Measurements from ENCODE around the gene CAPN1. TPM values are rescaled to one million over a fixed set of nuclear protein-coding genes. Genes with fewer than 3 reads are reported as not detected.

The CAPN1 gene
- polyA plus RNA-seq, 1 of the 3 experiments (the other 2 are of a cell fraction) = 92.2 TPM

DNA sequence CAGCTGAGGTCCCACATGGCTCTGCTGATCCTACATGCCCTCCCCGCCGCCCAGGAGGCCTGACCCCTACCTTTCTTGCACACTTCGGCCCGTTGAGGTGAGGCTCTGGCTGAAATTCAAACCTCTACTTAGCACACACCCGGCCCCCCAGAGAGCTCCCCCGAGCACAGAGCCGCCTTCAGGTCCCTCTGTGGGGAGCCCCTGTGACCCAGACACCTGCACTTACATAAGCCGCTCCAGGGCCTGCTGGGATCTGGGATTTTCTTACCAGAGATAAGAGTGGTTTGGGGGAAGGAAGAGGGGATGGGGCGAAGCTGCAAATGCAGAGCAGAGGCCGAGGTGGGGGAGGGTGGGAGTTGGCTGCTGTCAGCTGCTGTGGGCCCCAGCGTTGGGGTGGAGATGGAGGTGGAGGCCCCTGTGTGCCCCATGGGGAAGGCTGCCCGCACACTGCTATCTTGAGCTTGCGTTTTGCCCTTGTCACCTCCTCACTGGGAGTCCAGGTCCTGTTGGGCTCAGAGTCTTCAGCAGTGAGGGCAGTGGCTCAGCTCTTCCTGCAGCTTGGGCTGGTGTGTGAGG, 30.6 kb downstream of the CAPN1 start:
- Histone ChIP-seq H3K9me2 (no peaks in the 10 kb centered on the region), H3K79me2 (ENCODE audit: insufficient read depth) (no peaks in the 10 kb centered on the region), H3K27ac (ENCODE audit: low read depth in 2 of 2, low read length in 1 of 2) (no peak overlapping the region), H3K36me3 (replicated peaks in 1 of 2; ENCODE audit: control insufficient read depth in 1 of 2, insufficient read depth in 2 of 2, low read length in 1 of 2) (peaks cover 2 to 30% of the 10 kb centered on the region in 2 experiments), H4K20me1 (ENCODE audit: insufficient read depth) (no peaks in the 10 kb centered on the region), H2AFZ (ENCODE audit: low read depth) (no peak overlapping the region), H3K27me3 (ENCODE audit: insufficient read depth) (no peaks in the 10 kb centered on the region), H3F3A (replicated peaks; ENCODE audit: insufficient read depth) (peaks cover 3% of the 10 kb centered on the region), H3K9me3 (no peaks in the 10 kb centered on the region), H3K4me2 (no peak overlapping the region), H3K4me3 (ENCODE audit: low read depth in 2 of 2, low read length in 1 of 2) (no peak overlapping the region), H3K9ac (no peak overlapping the region), H3K4me1 (ENCODE audit: control insufficient read depth in 1 of 2, insufficient read depth in 2 of 2, low read depth in 1 of 2, low read length in 1 of 2) (no peaks in the 10 kb centered on the region)
- WGBS (ENCODE audit: low lambda C conversion rate) = 92% methylated on average over 9 of the region's 13 CpGs
- TF ChIP-seq FOXJ3 (CRISPR knock-in tag; IDR thresholded peaks at IDR 0.05) = no peak
- no peak for TF ChIP-seq MEF2A (IDR thresholded peaks at IDR 0.05; ENCODE audit: borderline replicate concordance, low read depth)
- no peak for TF ChIP-seq JUND (IDR thresholded peaks at IDR 0.05)
- TF ChIP-seq SMC3 (IDR thresholded peaks at IDR 0.05; ENCODE audit: low read depth, low read length) = no peak
- no peak for TF ChIP-seq RCOR1 (IDR thresholded peaks at IDR 0.05; ENCODE audit: low read length)
- no peak for TF ChIP-seq EP300 (IDR thresholded peaks at IDR 0.05; ENCODE audit: borderline replicate concordance in 1 of 2, low read depth in 1 of 2, low read length in 1 of 2)
- TF ChIP-seq TCF12 (IDR thresholded peaks at IDR 0.05) = no peak
- TF ChIP-seq NRF1 (IDR thresholded peaks at IDR 0.05; ENCODE audit: low read depth, low read length) = no peak
- TF ChIP-seq, protein P1, sequence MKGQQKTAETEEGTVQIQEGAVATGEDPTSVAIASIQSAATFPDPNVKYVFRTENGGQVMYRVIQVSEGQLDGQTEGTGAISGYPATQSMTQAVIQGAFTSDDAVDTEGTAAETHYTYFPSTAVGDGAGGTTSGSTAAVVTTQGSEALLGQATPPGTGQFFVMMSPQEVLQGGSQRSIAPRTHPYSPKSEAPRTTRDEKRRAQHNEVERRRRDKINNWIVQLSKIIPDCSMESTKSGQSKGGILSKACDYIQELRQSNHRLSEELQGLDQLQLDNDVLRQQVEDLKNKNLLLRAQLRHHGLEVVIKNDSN (IDR thresholded peaks at IDR 0.05; ENCODE audit: borderline replicate concordance, low read depth) = no peak
- TF ChIP-seq MXI1 (IDR thresholded peaks at IDR 0.05; ENCODE audit: low read depth, low read length) = no peak
- no peak for TF ChIP-seq RXRA (IDR thresholded peaks at IDR 0.05; ENCODE audit: borderline replicate concordance, low read depth)
- no peak for TF ChIP-seq TEAD4 (IDR thresholded peaks at IDR 0.05; ENCODE audit: borderline replicate concordance, insufficient read depth)
- TF ChIP-seq GATA2 (CRISPR knock-in tag; IDR thresholded peaks at IDR 0.05) = no peak
- no peak for TF ChIP-seq TAF1 (IDR thresholded peaks at IDR 0.05; ENCODE audit: borderline replicate concordance, low read depth, low read length)
- TF ChIP-seq, protein P2, sequence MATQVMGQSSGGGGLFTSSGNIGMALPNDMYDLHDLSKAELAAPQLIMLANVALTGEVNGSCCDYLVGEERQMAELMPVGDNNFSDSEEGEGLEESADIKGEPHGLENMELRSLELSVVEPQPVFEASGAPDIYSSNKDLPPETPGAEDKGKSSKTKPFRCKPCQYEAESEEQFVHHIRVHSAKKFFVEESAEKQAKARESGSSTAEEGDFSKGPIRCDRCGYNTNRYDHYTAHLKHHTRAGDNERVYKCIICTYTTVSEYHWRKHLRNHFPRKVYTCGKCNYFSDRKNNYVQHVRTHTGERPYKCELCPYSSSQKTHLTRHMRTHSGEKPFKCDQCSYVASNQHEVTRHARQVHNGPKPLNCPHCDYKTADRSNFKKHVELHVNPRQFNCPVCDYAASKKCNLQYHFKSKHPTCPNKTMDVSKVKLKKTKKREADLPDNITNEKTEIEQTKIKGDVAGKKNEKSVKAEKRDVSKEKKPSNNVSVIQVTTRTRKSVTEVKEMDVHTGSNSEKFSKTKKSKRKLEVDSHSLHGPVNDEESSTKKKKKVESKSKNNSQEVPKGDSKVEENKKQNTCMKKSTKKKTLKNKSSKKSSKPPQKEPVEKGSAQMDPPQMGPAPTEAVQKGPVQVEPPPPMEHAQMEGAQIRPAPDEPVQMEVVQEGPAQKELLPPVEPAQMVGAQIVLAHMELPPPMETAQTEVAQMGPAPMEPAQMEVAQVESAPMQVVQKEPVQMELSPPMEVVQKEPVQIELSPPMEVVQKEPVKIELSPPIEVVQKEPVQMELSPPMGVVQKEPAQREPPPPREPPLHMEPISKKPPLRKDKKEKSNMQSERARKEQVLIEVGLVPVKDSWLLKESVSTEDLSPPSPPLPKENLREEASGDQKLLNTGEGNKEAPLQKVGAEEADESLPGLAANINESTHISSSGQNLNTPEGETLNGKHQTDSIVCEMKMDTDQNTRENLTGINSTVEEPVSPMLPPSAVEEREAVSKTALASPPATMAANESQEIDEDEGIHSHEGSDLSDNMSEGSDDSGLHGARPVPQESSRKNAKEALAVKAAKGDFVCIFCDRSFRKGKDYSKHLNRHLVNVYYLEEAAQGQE (IDR thresholded peaks at IDR 0.05; ENCODE audit: low read depth, low read length) = no peak
- no peak for TF ChIP-seq MAX (IDR thresholded peaks at IDR 0.05; ENCODE audit: low read depth)
- TF ChIP-seq, protein P3, sequence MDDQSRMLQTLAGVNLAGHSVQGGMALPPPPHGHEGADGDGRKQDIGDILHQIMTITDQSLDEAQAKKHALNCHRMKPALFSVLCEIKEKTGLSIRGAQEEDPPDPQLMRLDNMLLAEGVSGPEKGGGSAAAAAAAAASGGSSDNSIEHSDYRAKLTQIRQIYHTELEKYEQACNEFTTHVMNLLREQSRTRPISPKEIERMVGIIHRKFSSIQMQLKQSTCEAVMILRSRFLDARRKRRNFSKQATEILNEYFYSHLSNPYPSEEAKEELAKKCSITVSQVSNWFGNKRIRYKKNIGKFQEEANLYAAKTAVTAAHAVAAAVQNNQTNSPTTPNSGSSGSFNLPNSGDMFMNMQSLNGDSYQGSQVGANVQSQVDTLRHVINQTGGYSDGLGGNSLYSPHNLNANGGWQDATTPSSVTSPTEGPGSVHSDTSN (IDR thresholded peaks at IDR 0.05) = no peak
- TF ChIP-seq FOSL2 (IDR thresholded peaks at IDR 0.05; ENCODE audit: borderline replicate concordance, low read depth) = no peak
- DNase-seq = no peak
- POLR2A ChIA-PET = no interaction called here
- CTCF ChIA-PET = interaction anchor here (1.3 to 1.5 kb wide), 3 partner anchors 9 to 31 kb away, joined by 3 to 5 read pairs (median 4); partner anchors contain the start of gene CAPN1
